HEK293T (cell line): Measurements from ENCODE around the gene PKP2.

ENCODE experiments used
- BHLHE40 ChIP-seq: fragments of 450-650 bp; IDR thresholded peaks from 2 replicates; pipeline ENCODE4 v1.6.1; 2016; ENCODE audit warnings: mild to moderate bottlenecking, moderate library complexity, borderline replicate concordance
- ELF4 ChIP-seq: fragments of 450-650 bp; IDR thresholded peaks from 2 replicates; pipeline ENCODE4 v1.6.1; 2017; ENCODE audit warnings: antibody characterized with exemption
- FOXM1 ChIP-seq: fragments of 450-650 bp; IDR thresholded peaks from 2 replicates; pipeline ENCODE4 v1.6.1; 2017; ENCODE audit warnings: mild to moderate bottlenecking, borderline replicate concordance
- LEF1 ChIP-seq: fragments of 450-650 bp; IDR thresholded peaks from 2 replicates; pipeline ENCODE4 v1.6.1; 2017; ENCODE audit warnings: mild to moderate bottlenecking, borderline replicate concordance
- SP1 ChIP-seq: fragments of 450-650 bp; IDR thresholded peaks from 2 replicates; pipeline ENCODE4 v1.6.1; 2017
- ZNF384 ChIP-seq: fragments of 450-650 bp; IDR thresholded peaks from 2 replicates; pipeline ENCODE4 v1.6.1; 2016

DNA sequence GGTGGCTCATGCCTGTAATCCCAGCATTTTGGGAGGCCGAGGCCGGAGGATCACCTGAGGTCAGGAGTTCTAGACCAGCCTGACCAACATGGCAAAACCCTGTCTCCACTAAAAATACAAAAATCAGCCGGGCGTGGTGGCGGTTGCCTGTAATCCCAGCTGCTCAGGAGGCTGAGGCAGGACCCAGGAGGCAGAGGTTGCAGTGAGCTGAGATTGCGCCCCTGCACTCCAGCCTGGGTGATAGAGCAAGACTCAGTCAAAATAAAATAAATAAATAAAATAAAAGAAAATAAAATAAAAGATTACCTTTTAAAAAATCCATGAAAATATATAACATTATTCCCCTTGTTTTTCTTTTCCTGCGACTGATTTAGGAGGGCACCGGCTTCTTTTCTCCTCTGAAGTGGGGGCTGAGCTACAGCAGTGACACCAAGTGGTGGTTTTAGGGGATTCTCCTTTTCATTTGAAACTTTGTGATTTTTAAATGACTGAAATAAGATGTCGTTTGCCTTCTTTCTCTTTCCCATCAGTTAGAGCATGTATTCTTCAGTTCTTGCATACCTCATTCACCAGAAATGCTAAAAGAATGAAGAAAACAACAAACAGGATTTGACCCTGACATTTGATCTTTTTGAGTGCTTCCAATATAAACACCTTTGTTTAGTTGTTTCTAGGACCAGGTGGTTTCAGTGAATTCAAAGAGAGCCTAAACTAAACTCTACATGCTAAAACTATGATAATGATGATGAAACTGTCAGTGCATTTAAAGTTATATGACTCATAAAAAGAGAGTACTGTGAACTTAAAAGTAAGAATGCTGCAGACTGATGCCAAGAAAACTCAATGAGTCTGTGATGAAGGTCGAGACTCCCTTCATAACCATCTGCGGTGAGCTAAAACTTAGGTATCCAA is 22.6 kb upstream of the PKP2 start:
- TF ChIP-seq FOXM1 (no peak), ZNF384 (no peak), BHLHE40 (no peak), LEF1 (no peak), SP1 (no peak), ELF4 (no peak)
